Natural killer cell (primary cell): ENCODE data around the gene NOL11. TPM values are rescaled to one million over a fixed set of nuclear protein-coding genes. Genes with fewer than 3 reads are reported as not detected.

Experiments
- ATAC-seq, 3 donors: fragments of 150-1000 bp in 2 of 3; fragments of 200-7000 bp in 1 of 3; cut with Tn5 transposase; 1 replicate in 1 of 3; 2 replicates in 2 of 3; pipeline ENCODE4 v1.10.0; 2021; ENCODE audit warnings: mild to moderate bottlenecking in 2 of 3, moderate library complexity in 2 of 3
- DNase-seq, 2 donors: peaks; one replicate each; pipeline versions ENCODE4 v3.0.0 to v3.0.0-alpha.2; 2013 to 2021; ENCODE audit warnings: mixed read lengths in 1 of 2
- H3K27ac ChIP-seq: one replicate; pipeline ENCODE4 v1.5.1; 2013; ENCODE audit warnings: mild to moderate bottlenecking, low read length
- H3K27me3 ChIP-seq: one replicate; pipeline ENCODE4 v1.6.1; 2013; ENCODE audit warnings: low read length; ENCODE audit not compliant: control insufficient read depth, insufficient read depth
- H3K36me3 ChIP-seq: one replicate; pipeline ENCODE4 v1.6.1; 2013; ENCODE audit warnings: low read length; ENCODE audit not compliant: control insufficient read depth, insufficient read depth
- H3K4me1 ChIP-seq: one replicate; pipeline ENCODE4 v1.6.1; 2013; ENCODE audit warnings: low read length; ENCODE audit not compliant: control insufficient read depth, insufficient read depth
- H3K4me3 ChIP-seq: one replicate; pipeline ENCODE4 v1.5.1; 2013; ENCODE audit warnings: low read length
- H3K9me3 ChIP-seq: one replicate; pipeline ENCODE4 v1.6.1; 2013; ENCODE audit warnings: low read length; ENCODE audit not compliant: control insufficient read depth, insufficient read depth
- H3K27ac Mint-ChIP-seq, 2 donors: one replicate each; pipeline ENCODE4 v1.8.0; 2022; ENCODE audit warnings: mild to moderate bottlenecking in 2 of 2, mixed read lengths in 2 of 2, moderate library complexity in 1 of 2
- H3K27me3 Mint-ChIP-seq, 2 donors: one replicate each; pipeline ENCODE4 v1.8.0; 2022; ENCODE audit warnings: low read depth in 2 of 2, mixed read lengths in 2 of 2
- H3K36me3 Mint-ChIP-seq: one replicate; pipeline ENCODE4 v1.8.0; 2022; ENCODE audit warnings: mixed read lengths
- H3K4me1 Mint-ChIP-seq, 2 donors: one replicate each; pipeline ENCODE4 v1.8.0; 2022; ENCODE audit warnings: mixed read lengths in 2 of 2
- H3K4me3 Mint-ChIP-seq: one replicate; pipeline ENCODE4 v1.8.0; 2022; ENCODE audit warnings: mild to moderate bottlenecking, moderate library complexity, mixed read lengths
- H3K9me3 Mint-ChIP-seq, 2 donors: one replicate each; pipeline ENCODE4 v1.8.0; 2022; ENCODE audit warnings: mixed read lengths in 2 of 2
- CTCF ChIP-seq: fragments of 200-600 bp; IDR thresholded peaks from one replicate; pipeline ENCODE4 v1.8.0; 2022; ENCODE audit warnings: antibody characterized with exemption
- WGBS: methylation state at CpG from one replicate; pipeline ENCODE4 v1.1.7; 2013; ENCODE audit warnings: missing lambda C conversion rate; ENCODE audit not compliant: insufficient coverage; 5-methylcytosine and 5-hydroxymethylcytosine counted together
- intact Hi-C: fragments of 100-400 bp; cut with micrococcal nuclease; formaldehyde crosslinking; loops from one replicate; pipeline ENCODE4 v1.14.2; 2022
- total RNA-seq, 4 donors: library from RNA; stranded (reverse); fragments of 120-200 nt in 1 of 4; gene quantifications; one replicate each; pipeline versions ENCODE4 v1.2.3 to v1.2.4, GENCODE V29; 2013 to 2022

The NOL11 gene
- 10 to 100 TPM; 43.3 to 55.2 (median 49.1) TPM for total RNA-seq
- 68.2 TPM for total RNA-seq (2013)

- Histone ChIP-seq H3K9me3 (no peaks in the 10 kb centered on the region), H3K4me1 (peaks cover 17% of the 10 kb centered on the region), H3K4me3 (peak within 1 kb of the TSS; percentile 91), H3K27ac (peak within 1 kb of the TSS; percentile 87), H3K36me3 (peaks cover 26% of the 10 kb centered on the region), H3K27me3 (no peaks in the 10 kb centered on the region)
- peak; percentile 81 for TF ChIP-seq CTCF
- Mint-ChIP-seq H3K36me3 (peaks cover 14% of the 10 kb centered on the region), H3K4me1 (peaks cover 18 to 23% of the 10 kb centered on the region in 2 donors), H3K27ac (peak within 1 kb of the TSS; percentile 98 to 99), H3K9me3 (no peaks in the 10 kb centered on the region), H3K27me3 (no peaks in the 10 kb centered on the region), H3K4me3 (peak within 1 kb of the TSS; percentile 100)
- intact Hi-C loops = loop anchor here (1.0 kb wide), 1 partner anchor 108 kb away; the partner anchor contains the start of gene BPTF
- DNase-seq (peak; percentile 99 to 100), ATAC-seq (peak; percentile 94 to 99 (median 94))
- WGBS = under 1% methylated on average over 49 of the region's 49 CpGs
Observed at GRCh38 chr17:67717624-67718324, at the start of gene NOL11. NOL11 (plus strand) TSS chr17:67717936; CDS start chr17:67717948, 12 bp downstream.

- Histone ChIP-seq H3K27me3 (no peaks in the 10 kb centered on the region), H3K36me3 (peaks cover 37% of the 10 kb centered on the region), H3K27ac (no peak overlapping the region), H3K4me1 (no peaks in the 10 kb centered on the region), H3K9me3 (no peaks in the 10 kb centered on the region), H3K4me3 (no peak overlapping the region)
- Mint-ChIP-seq H3K4me3 (no peak overlapping the region), H3K4me1 (peaks cover 0 to 6% of the 10 kb centered on the region in 2 donors), H3K36me3 (no peaks in the 10 kb centered on the region), H3K27ac (peak overlapping the region in 1 of 2 donors; percentile 11), H3K27me3 (no peaks in the 10 kb centered on the region), H3K9me3 (no peaks in the 10 kb centered on the region)
- 97% methylated on average over 3 of the region's 3 CpGs for WGBS
- TF ChIP-seq CTCF = no peak
- ATAC-seq (no peak), DNase-seq (no peak)
- intact Hi-C loops = no loop called here
Observed at GRCh38 chr17:67671493-67671892, 46.2 kb upstream of the NOL11 start.

- Histone ChIP-seq H3K4me3 (no peak overlapping the region), H3K27me3 (no peaks in the 10 kb centered on the region), H3K4me1 (no peaks in the 10 kb centered on the region), H3K36me3 (peaks cover 43% of the 10 kb centered on the region), H3K9me3 (no peaks in the 10 kb centered on the region), H3K27ac (no peak overlapping the region)
- intact Hi-C loops = no loop called here
- no peak for ATAC-seq
- no peak overlapping the region for H3K4me3 Mint-ChIP-seq
- H3K27me3 Mint-ChIP-seq = no peaks in the 10 kb centered on the region
- 96% methylated on average over 9 of the region's 10 CpGs for WGBS
- H3K27ac Mint-ChIP-seq = no peak overlapping the region
- TF ChIP-seq CTCF = no peak
- no peak for DNase-seq
- H3K36me3 Mint-ChIP-seq = no peaks in the 10 kb centered on the region
- no peaks in the 10 kb centered on the region for H3K4me1 Mint-ChIP-seq
- no peaks in the 10 kb centered on the region for H3K9me3 Mint-ChIP-seq
Observed at GRCh38 chr17:67672592-67673335, 45.0 kb upstream of the NOL11 start.
